HG02943 (cell line): ENCODE results near the gene CDK7.
"Not testable (repeated sequence)": the region's sequence is repeated elsewhere in the genome, so short reads cannot be mapped to it uniquely, and the experiment has no call there.

Experiments used
- ATAC-seq: cut with Tn5 transposase; IDR thresholded peaks from one replicate; pipeline ENCODE4 v1.9.1; 2021; ENCODE audit warnings: mild to moderate bottlenecking, low read depth, moderate library complexity; ENCODE audit not compliant: unreplicated experiment

CDK7 gene

GRCh38 chr5:69234457-69235268 is at the start of gene CDK7:
TSS of gene CDK7 (plus strand) at chr5:69234886. CDS start at chr5:69234976, 90 bp downstream.
- peak; percentile 96 for ATAC-seq

- no peak for ATAC-seq
These were observed 47.3 kb upstream of the CDK7 start for GRCh38 chr5:69187342-69187741.

- ATAC-seq, result no peak
These were observed 45.9 kb upstream of the CDK7 start for GRCh38 chr5:69188811-69189161.

GRCh38 chr5:69189162-69190086 is 45.3 kb upstream of the CDK7 start, which contains the start of gene CENPH:
TSS of gene CENPH (plus strand) at chr5:69189583. CDS start at chr5:69189635, 52 bp downstream.
- peak; percentile 93 for ATAC-seq

GRCh38 chr5:69202497-69202896 is 32.2 kb upstream of the CDK7 start:
- ATAC-seq, result no peak

- ATAC-seq, result no peak
These were observed 28.0 kb upstream of the CDK7 start for GRCh38 chr5:69206528-69207190.

DNA sequence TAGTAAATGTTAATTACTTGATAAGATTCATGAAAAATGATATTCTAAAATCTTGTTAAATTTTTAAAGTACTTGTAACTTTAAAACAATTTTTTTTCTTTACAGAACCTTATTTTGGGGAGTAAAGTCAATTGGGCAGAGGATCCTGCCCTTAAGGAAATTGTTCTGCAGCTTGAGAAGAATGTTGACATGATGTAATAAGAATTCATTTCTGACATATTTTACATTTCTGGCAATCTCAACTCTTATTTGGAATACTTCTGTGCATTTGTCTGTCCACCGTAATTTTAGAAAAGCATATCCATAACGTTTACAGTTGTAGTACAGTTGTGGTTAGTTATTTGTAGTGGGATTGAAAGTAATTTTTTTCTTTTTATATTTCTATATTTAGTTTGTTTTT is 25.1 kb upstream of the CDK7 start:
- ATAC-seq, result no peak

GRCh38 chr5:69211200-69211599 is 23.5 kb upstream of the CDK7 start:
- no peak for ATAC-seq

DNA sequence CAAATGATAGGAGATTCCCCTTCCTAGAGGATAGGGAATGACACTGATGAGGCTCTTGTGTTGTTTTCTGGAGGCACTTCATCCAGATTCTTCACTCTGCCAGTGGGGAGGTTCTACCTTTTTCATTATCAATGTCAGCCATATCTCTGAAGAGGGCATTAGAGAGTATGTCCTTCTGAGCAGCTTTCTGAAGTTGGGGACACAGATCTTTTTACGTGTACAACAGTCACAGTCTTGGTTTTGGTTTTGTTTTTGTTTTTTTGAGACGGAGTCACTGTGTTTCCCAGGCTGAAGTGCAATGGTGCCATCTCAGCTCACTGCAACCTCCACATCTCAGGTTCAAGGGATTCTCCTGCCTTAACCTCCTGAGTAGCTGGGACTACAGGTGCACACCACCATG is 22.7 kb upstream of the CDK7 start:
- no peak for ATAC-seq

GRCh38 chr5:69213513-69214215 is 21.0 kb upstream of the CDK7 start:
- ATAC-seq, result no peak

DNA sequence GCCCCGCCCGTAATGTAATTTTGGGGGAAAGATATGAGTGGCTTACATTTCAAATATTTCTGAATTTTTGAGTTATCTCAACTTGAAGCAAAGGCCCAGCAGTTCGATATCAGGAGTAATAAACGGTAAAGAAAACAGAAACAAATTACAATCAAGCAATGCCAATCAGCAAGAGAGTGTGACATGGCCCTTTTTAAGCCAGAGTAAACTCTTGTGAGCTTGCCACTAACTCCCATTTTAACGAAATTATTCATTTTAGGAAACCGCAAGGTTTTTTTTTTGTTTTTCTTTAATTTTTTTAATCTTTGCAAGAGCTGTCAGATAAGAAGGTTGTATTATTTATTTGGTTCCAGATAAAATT is 17.6 kb upstream of the CDK7 start:
- no peak for ATAC-seq

DNA sequence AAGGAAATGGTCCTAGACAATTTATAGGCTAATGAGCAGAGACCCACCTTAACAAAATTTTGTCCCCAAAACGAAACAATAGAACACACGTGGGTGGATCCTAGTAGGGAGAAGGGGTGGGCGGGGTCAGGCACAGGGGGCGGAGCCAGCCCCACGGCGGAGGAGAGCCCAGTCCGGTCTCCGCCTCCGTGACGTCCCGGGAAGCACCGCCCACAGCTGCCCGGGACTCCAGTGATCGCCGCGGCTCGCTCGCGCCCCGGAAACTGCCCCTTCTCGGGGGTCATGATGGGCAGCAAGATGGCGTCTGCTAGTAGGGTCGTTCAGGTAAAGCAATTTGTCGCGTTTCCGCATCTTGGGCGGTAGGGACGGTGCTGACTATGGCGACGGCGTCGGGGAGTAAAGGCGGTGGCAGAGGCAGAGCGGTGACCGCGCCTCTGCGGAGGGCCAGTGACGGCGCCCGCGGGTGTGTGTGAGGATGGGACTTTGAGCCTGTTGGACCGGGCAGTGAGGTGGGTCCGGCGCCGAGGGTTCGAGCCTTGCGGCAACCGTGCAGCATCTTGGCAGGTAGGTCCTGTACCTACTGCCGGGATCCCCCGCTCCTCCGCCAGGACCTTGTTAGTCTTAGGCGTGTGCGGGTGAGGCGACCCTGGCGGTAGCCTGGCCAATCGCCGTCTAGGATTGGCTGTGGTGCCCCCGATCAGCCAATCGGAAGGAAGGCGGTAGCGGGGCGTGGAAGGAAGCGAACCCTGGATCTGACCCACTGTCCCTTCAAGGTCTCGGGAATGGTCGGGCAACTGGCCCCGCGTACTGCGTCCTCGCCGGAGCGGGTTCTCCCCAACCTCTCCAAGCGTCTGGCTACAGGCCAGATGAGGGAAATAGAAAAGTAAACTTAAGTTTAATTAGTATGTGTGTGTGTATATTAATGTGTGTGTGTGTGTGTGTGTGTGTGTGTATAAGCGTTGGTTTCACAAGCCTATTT is 16.8 kb upstream of the CDK7 start:
- ATAC-seq, result peak; percentile 94

DNA sequence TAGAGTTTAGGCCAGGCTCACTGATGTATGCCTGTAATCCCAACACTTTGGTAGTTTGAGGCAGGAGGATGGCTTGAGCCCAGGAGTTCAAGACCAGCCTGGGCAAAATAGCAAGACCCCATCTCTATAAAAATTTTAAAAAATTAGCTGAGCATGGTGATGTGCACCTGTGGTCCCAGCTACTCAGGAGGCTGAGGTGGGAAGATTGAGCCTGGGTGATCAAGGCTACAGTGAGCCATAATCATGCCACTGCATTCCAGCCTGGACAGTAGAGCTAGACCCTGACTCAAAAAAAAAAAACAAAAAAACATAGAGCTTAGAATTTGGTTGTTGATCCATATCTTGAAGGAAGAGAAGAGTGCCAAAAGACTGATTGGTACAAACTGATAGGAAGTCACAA is 14.7 kb upstream of the CDK7 start:
- no peak for ATAC-seq

DNA sequence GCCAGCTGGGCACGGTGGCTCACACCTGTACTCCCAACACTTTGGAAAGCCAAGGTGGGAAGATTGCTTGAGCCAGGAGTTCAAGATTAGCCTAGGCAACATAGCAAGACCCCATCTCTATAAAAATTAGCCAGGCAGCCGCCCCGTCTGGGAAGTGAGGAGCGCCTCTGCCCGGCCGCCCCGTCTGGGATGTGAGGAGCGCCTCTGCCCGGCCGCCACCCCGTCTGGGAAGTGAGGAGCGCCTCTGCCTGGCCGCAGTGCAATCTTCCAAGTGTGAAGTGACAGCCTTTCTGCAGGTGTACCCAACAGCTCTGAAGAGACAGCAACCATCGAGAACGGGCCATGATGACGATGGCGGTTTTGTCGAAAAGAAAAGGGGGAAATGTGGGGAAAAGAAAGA is 14.3 kb upstream of the CDK7 start:
- ATAC-seq, result not testable (repeated sequence)

DNA sequence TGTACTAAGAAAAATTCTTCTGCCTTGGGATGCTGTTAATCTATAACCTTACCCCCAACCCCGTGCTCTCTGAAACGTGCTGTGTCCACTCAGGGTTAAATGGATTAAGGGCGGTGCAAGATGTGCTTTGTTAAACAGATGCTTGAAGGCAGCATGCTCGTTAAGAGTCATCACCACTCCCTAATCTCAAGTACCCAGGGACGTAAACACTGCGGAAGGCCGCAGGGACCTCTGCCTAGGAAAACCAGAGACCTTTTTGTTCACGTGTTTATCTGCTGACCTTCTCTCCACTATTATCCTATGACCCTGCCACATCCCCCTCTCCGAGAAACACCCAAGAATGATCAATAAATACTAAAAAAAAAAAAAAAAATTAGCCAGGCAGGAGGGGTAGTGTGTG is 13.9 kb upstream of the CDK7 start:
- not testable (repeated sequence) for ATAC-seq

- no peak for ATAC-seq
These were observed 10.2 kb upstream of the CDK7 start for GRCh38 chr5:69224520-69224919.

GRCh38 chr5:69225860-69226259 is 8.8 kb upstream of the CDK7 start:
- ATAC-seq, result no peak

DNA sequence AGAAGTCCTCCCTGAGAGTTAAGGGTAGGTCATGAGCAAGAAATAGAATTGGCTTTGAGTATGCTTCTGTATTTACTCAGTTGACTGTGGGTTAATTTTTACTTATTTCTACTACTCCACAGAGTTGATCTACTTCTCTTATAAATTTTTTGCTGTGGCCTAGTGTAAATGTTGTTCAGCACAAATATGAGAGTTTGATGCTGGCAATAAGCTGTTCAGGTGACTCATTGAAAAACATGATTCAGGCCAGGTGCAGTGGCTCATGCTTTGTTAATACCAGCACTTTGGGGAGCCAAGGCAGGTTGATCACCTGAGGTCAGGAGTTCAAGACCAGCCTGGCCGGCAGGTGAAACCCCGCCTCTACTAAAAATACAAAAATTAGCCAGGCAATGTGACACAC is 4.5 kb upstream of the CDK7 start:
- ATAC-seq, result no peak

- ATAC-seq, result no peak
These were observed 3.4 kb upstream of the CDK7 start for GRCh38 chr5:69231281-69231680.
